Colonic mucosa (tissue), 4 donors: ENCODE data around the gene PLIN3. TPM values are rescaled to one million over a fixed set of nuclear protein-coding genes. Genes with fewer than 3 reads are reported as not detected.
A peak's percentile ranks its signal among the peaks of the same experiment; 100 is the strongest.
"Not testable (repeated sequence)": the region's sequence is repeated elsewhere in the genome, so short reads cannot be mapped to it uniquely, and the experiment has no call there.

Experiments
- DNase-seq: peaks from one replicate; pipeline ENCODE4 v3.0.0-alpha.2; 2020
- H3K27ac ChIP-seq: fragments of 200-600 bp; one replicate; pipeline ENCODE4 v1.8.0; 2021
- H3K27me3 ChIP-seq: fragments of 200-600 bp; one replicate; pipeline ENCODE4 v1.8.0; 2021
- H3K36me3 ChIP-seq: fragments of 200-600 bp; one replicate; pipeline ENCODE4 v1.8.0; 2021
- H3K4me1 ChIP-seq: fragments of 200-600 bp; one replicate; pipeline ENCODE4 v1.8.0; 2021; ENCODE audit warnings: mild to moderate bottlenecking
- H3K4me3 ChIP-seq: fragments of 200-600 bp; one replicate; pipeline ENCODE4 v1.8.0; 2021
- H3K9ac ChIP-seq, 2 donors: one replicate each; pipeline ENCODE4 v1.7.0; 2013; ENCODE audit warnings: control low read depth in 2 of 2, low read depth in 2 of 2, low read length in 2 of 2
- H3K9me3 ChIP-seq: fragments of 200-600 bp; one replicate; pipeline ENCODE4 v1.8.0; 2021
- CTCF ChIP-seq: fragments of 200-600 bp; IDR thresholded peaks from one replicate; pipeline ENCODE4 v1.8.0; 2022; ENCODE audit warnings: antibody characterized with exemption, mild to moderate bottlenecking
- intact Hi-C: fragments of 100-400 bp; cut with DNase I; formaldehyde crosslinking; loops from one replicate; pipeline ENCODE4 v1.14.1; 2022
- total RNA-seq, 2 donors: library from RNA; stranded (reverse); fragmentation: NEBNext Ultra II Directional in 1 of 2; extraction: Animal tissue kit (Norgen Biotek cat#: 25700) in 1 of 2; gene quantifications; one replicate each; pipeline ENCODE4 v1.2.1, GENCODE V29; 2021
- donor health status: healthy.
- donor health status: DM: no; HTN: no; CAD: no.
- donor health status: DM: no; HTN: no; CAD: no.

PLIN3 gene
- total RNA-seq, 2 donors from 2014 or later = 110 TPM

- H3K27me3 ChIP-seq = no peaks in the 10 kb centered on the region
- H3K36me3 ChIP-seq = peaks cover 12% of the 10 kb centered on the region
- H3K9me3 ChIP-seq = no peaks in the 10 kb centered on the region
- no peak for DNase-seq
- H3K27ac ChIP-seq = no peak overlapping the region
- H3K4me3 ChIP-seq = no peak overlapping the region
- H3K4me1 ChIP-seq = no peaks in the 10 kb centered on the region
- intact Hi-C loops = no loop called here
- H3K9ac ChIP-seq = no peak overlapping the region
- TF ChIP-seq CTCF = no peak
Observed at GRCh38 chr19:4849019-4849418, 18.4 kb downstream of the PLIN3 start.

GRCh38 chr19:4847190-4847973 is 20.1 kb downstream of the PLIN3 start:
- Histone ChIP-seq H3K4me3 (no peak overlapping the region), H3K27ac (no peak overlapping the region)
- TF ChIP-seq CTCF = no peak

GRCh38 chr19:4845975-4846374 is 21.5 kb downstream of the PLIN3 start:
- H3K9ac ChIP-seq, H3K27ac ChIP-seq, H3K4me1 ChIP-seq, H3K27me3 ChIP-seq, H3K36me3 ChIP-seq, intact Hi-C loops, DNase-seq, H3K4me3 ChIP-seq, H3K9me3 ChIP-seq: not testable (repeated sequence)

More at GRCh38 chr19:4847190-4847973, 20.1 kb downstream of the PLIN3 start:
- Histone ChIP-seq H3K27me3 (no peaks in the 10 kb centered on the region), H3K4me1 (no peaks in the 10 kb centered on the region), H3K9me3 (no peaks in the 10 kb centered on the region), H3K9ac (no peak overlapping the region), H3K36me3 (peaks cover 12% of the 10 kb centered on the region)
- DNase-seq = no peak
- intact Hi-C loops = no loop called here

- TF ChIP-seq CTCF = no peak
- H3K27me3 ChIP-seq = no peaks in the 10 kb centered on the region
- intact Hi-C loops = no loop called here
- no peak overlapping the region for H3K4me3 ChIP-seq
- peaks cover 7% of the 10 kb centered on the region for H3K36me3 ChIP-seq
- H3K4me1 ChIP-seq = no peaks in the 10 kb centered on the region
- no peak for DNase-seq
- no peaks in the 10 kb centered on the region for H3K9me3 ChIP-seq
- H3K27ac ChIP-seq = peak overlapping the region; percentile 9
- H3K9ac ChIP-seq = no peak overlapping the region
Observed at GRCh38 chr19:4844348-4845179, 22.9 kb downstream of the PLIN3 start.

DNA sequence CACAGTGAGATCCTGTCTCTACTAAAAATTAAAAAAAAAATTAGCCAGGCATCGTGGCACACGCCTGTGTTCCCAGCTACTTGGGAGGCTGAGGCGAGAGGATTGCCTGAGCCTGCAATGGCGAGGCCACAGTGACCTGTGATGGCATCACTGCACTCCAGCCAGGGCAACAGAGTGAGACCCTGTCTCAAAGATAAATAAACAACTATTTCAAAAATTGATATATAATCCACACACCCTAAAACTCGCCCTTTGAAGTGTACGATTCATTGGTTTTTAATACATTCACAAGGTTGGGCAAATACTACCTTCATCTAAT is 23.9 kb downstream of the PLIN3 start:
- Histone ChIP-seq H3K9ac (no peak overlapping the region), H3K27ac (no peak overlapping the region), H3K27me3 (no peaks in the 10 kb centered on the region), H3K4me1 (no peaks in the 10 kb centered on the region), H3K36me3 (peaks cover 7% of the 10 kb centered on the region), H3K4me3 (no peak overlapping the region), H3K9me3 (no peaks in the 10 kb centered on the region)
- no peak for TF ChIP-seq CTCF
- DNase-seq = no peak
- intact Hi-C loops = no loop called here

DNA sequence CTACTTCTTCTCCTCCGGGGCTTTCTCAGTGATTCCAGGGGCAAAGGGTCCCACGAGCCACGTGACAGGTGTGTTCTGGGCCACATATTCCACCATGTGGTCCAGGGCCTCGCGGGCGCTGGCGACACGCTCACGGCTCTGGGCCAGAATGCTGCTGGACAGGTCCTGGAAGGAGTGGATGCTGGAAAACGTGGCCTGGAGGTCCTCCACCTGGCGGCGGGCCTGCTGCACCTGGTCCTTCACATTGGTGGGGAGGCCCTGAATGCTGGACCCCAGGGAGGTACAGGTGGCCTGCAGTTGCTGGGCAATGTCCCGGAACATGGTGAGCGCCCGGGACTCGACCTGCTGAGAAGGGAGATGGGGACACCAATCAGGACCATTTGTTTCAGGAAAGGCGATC is 28.3 kb downstream of the PLIN3 start:
- TF ChIP-seq CTCF = no peak
- intact Hi-C loops = no loop called here
- Histone ChIP-seq H3K27me3 (no peaks in the 10 kb centered on the region), H3K27ac (no peak overlapping the region), H3K9me3 (no peaks in the 10 kb centered on the region), H3K36me3 (no peaks in the 10 kb centered on the region), H3K9ac (no peak overlapping the region), H3K4me3 (no peak overlapping the region), H3K4me1 (no peaks in the 10 kb centered on the region)
- no peak for DNase-seq
